T-helper 9 cell (primary cell): ENCODE data around the gene TADA2A.
"Not testable (repeated sequence)": the region's sequence is repeated elsewhere in the genome, so short reads cannot be mapped to it uniquely, and the experiment has no call there.

Source experiments
- DNase-seq: peaks from one replicate; pipeline ENCODE4 v3.0.0-alpha.2; 2020

TADA2A gene

GRCh38 chr17:37494401-37494831, 87.7 kb downstream of the TADA2A start:
- DNase-seq: no peak

DNA sequence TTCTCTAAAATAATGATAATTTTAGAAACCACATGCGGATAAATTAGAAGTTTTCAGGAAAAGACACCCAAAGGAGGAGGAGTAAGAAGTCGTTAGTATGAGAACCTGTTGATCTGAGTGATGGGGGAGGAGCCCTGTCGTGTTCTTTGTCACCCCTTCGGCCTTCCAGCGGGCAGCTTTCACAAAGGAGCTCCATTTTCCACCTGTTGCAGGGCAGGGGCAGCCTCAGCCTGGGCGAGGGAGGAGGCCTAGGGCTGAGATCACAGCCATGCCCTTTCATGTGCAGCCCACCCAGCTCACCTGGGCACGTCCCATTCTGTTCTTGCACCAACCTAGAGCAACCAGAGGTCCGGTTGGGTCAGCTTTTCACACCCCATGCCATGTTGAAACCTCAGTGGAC, 88.3 kb downstream of the TADA2A start:
- no peak for DNase-seq

GRCh38 chr17:37500378-37500777, 93.7 kb downstream of the TADA2A start:
- DNase-seq: no peak

DNA sequence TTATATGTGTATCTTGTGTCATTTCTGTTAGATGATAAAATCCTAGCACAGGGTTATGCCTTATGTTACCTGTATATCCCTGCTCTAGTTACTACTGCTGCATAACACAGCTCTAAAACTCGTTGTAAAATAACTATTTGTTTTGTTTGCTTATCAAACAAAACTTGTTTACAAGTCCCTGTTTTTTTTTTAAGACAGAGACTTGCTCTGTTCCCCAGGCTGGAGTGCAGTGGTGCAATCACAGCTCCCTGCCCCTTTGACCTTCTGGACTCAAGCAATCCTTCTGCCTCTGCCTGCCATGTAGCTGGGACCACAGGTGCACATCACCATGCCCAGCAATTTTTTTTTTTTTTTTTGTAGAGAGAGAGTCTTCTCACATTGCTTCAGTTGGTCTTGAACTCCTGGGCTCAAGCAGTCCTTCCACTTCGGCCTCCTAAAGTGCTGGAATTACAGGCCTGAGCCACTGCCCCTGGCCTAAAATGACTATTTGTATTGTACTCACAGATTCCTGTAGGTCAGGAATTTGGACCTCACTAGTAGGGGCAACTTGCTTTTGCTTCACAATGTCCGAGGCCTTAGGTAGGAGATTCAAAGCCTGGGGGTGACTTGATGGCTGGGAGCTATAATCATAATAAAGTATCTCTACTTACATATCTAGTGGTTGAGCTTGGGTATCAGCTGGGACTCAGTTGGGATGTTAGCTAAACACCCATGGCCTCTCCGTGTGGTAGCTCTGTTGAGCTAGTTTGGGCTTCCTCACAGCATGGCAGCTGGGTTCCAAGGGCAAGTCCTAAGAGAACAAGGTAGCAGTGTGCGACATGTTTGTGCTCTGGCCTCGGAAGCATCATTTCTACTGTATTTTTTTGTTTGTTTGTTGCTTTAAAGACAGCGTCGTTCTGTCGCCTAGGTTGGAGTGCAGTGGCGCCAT, 95.6 kb downstream of the TADA2A start:
- DNase-seq: no peak

- no peak for DNase-seq
These were observed 96.5 kb downstream of the TADA2A start for GRCh38 chr17:37503148-37503547.

DNA sequence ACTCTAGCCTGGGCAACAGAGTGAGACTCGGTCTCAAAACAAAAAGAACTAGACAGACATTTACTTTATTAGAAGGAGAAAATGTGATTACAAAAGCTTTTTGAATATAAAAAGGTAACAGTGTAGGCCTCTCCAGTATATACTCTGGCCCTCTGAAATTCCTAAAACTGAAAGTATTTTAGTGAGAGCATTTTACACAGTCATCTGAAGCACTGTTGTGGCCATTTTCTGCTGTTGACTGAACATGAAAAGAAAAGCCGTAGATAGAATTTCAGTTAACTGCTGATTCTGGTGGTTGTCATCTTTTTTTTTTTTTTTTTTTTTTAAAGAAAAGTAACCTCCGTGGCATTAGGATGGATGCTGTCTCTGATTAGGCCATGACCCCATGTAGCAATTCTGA, 98.6 kb downstream of the TADA2A start:
- DNase-seq: no peak

DNA sequence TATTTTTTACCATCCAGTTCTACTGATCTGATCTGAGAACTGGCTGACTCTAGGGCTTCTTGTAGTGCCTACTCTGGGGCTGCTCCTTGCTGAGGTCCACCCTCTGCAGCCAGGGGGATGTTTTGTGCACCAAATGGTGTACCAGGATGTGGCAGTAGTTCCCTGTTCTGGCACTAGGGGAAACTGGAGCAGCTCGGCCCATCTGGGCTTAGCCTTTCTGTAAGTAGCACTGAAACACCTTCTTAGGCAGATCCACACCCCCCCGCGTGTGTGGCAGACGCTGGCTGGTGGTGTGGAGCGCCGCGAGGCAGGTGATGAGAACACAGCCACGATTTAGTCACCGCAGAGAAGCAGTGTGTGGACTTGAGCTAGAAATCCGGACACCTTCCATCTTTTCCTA, 100.0 kb downstream of the TADA2A start:
- no peak for DNase-seq

DNA sequence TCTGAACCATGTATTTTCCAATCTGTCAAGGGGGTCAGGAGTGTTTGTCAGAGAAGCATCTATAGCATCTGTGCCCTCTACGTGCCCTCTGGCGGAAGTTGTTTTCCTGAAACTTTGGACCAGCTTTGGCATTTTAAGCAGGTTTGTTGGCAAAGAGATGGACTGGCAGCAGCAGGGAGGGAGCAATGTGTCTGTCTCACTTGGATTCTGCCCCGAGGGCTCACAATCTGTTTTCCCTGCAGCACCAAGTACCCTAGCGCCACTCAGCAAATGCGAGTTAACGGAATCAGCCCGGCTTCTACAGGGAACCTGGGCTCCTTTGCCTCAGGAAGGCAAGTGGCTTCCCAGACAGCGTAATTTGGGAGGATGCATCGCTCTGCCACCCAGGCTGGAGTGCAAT, 100.4 kb downstream of the TADA2A start:
- DNase-seq: no peak

DNA sequence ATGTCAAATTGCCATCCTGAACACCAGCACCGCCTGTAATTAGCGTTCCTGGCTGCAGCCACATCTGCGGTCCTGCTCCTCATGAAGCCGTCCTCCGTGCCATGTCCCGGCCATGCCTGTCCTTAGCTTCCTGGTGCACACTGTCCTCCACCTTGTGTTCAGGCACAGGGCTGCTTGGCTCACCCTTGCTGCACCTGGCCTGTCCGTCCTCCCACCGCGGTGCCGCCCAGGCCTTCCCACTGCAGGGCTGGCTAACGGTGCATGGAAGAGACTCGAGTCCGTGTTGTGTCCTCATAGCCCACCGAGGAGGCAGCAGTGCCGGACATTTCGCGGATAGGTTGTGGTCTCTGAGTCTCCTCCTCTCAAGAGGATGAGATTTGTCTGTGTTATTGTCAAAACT, 103.4 kb downstream of the TADA2A start:
- no peak for DNase-seq

GRCh38 chr17:37511642-37512041, 105.0 kb downstream of the TADA2A start:
- not testable (repeated sequence) for DNase-seq

GRCh38 chr17:37512442-37513068, 105.9 kb downstream of the TADA2A start:
- DNase-seq: no peak

DNA sequence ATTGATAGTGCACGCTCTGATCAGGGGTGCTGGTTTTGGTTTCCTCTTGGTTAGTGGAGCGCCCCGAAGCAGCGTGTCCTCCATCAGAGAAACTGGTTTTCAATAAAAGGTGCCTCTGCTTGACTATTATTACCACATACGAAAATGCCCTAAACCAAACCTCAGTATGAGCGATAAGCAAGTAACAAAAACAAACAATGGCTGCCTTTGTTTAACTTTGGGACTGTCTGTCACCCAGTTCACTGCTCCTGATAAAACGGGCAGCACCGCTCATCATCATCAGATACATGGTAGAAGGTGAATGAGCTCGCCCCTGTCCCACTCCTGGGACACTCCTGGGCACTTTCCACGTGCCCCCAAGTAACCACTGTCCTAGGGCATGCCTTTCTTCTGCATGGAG, 107.0 kb downstream of the TADA2A start:
- DNase-seq: no peak

DNA sequence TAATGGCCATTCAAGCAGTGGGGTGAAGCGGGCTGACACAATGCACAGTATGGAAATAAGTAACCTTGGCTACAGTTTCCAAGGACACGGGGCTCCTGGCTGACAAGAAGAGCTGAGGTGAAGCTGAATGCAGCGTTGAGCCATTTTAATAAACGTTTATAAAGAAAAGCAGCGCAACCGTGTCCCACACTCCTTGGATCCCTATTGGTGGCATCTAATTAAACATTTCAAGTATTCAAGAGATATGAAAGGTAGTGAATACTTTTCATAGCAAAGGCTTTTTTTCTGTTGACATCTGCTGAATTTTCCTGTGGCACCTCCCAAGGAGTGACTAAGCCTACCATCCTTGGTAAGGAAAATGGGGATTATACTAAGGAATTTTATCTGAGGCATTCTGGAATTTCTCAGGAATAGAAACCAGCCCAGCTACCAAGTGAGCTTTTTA, 109.5 kb downstream of the TADA2A start:
- DNase-seq: no peak

GRCh38 chr17:37517881-37518280, 111.2 kb downstream of the TADA2A start:
- no peak for DNase-seq

DNA sequence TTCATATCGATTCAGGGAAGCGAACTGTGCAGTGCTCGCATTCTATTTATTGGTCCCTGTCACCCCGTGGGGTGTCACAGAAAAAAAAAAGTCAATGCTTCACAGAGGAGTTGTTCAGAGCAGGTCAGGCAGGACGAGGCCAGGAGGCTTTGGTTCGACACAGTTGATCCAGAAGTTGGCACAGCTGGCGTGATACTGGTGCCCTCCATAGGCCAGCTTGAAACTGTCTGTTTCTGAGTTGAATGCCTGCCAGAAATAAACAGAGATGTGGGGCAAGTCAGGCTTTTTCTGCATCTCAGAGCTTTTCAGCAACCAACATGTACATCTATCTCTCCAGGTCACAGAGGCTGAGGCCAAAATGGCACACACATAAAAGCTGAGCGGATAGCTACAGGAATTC, 112.1 kb downstream of the TADA2A start:
- DNase-seq: no peak

GRCh38 chr17:37519251-37519985, 112.7 kb downstream of the TADA2A start:
- no peak for DNase-seq

GRCh38 chr17:37520174-37520573, 113.5 kb downstream of the TADA2A start:
- DNase-seq: no peak

DNA sequence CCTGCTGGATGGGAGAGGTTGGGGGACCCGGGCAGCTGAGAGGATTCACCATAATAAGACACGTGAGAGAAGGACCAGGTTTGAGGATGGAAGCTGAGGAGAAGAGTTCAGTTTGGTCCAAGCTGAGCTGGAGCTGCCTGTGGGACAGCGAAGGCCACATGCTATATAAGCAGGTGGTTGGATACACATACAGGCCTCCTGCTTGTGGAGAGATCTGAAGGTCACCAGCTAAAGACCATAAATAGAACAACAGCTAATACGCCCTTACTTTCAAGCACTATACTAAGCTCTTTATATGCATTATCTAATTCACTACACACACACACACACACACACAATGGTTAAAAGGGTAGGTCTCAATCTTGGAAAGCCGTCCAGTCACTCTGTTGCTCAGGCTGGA, 115.1 kb downstream of the TADA2A start:
- no peak for DNase-seq

- no peak for DNase-seq
These were observed 117.1 kb downstream of the TADA2A start for GRCh38 chr17:37523715-37524219.

- no peak for DNase-seq
These were observed 120.7 kb downstream of the TADA2A start for GRCh38 chr17:37527249-37527851.
